CD4-positive, CD25-positive, alpha-beta regulatory T cell (primary cell): ENCODE measurements around the gene MMP14. TPM values are rescaled to one million over a fixed set of nuclear protein-coding genes. Genes with fewer than 3 reads are reported as not detected.

Source experiments
- ATAC-seq, 2 donors: fragments of 150-1000 bp; cut with Tn5 transposase; one replicate each; pipeline ENCODE4 v1.10.0; 2021; ENCODE audit warnings: low read depth in 2 of 2, moderate number of reproducible peaks in 2 of 2, moderate library complexity in 1 of 2
- DNase-seq, 3 donors: peaks; one replicate each; pipeline versions ENCODE4 v3.0.0 to v3.0.0-alpha.2; 2012 to 2022; ENCODE audit warnings: mixed read lengths in 1 of 3
- H3K27ac ChIP-seq: one replicate; pipeline ENCODE4 v1.7.0; 2013; ENCODE audit warnings: mild to moderate bottlenecking, low read length; ENCODE audit not compliant: insufficient read depth, poor library complexity, severe bottlenecking
- H3K27me3 ChIP-seq: one replicate; pipeline ENCODE4 v1.7.0; 2013; ENCODE audit warnings: low read length; ENCODE audit not compliant: control insufficient read depth, insufficient read depth
- H3K36me3 ChIP-seq: one replicate; pipeline ENCODE4 v1.7.0; 2013; ENCODE audit warnings: mild to moderate bottlenecking, low read length, moderate library complexity; ENCODE audit not compliant: control insufficient read depth, insufficient read depth
- H3K4me1 ChIP-seq: 2 replicates; pipeline ENCODE4 v1.7.0; 2013; ENCODE audit warnings: mild to moderate bottlenecking, low read length; ENCODE audit not compliant: insufficient read depth, control insufficient read depth, poor library complexity, severe bottlenecking
- H3K4me3 ChIP-seq: one replicate; pipeline ENCODE4 v1.7.0; 2013; ENCODE audit warnings: low read depth, mild to moderate bottlenecking, low read length, moderate library complexity
- H3K9me3 ChIP-seq, 2 experiments: 1 replicate in 1 of 2; 2 replicates in 1 of 2; pipeline ENCODE4 v1.7.0; 2013; ENCODE audit warnings: low read length in 2 of 2, mild to moderate bottlenecking in 1 of 2, moderate library complexity in 1 of 2; ENCODE audit not compliant: control insufficient read depth in 2 of 2
- H3K27ac Mint-ChIP-seq, 3 donors: one replicate each; pipeline ENCODE4 v1.8.0; 2020 to 2022; ENCODE audit warnings: mild to moderate bottlenecking in 3 of 3, mixed read lengths in 3 of 3, moderate library complexity in 2 of 3
- H3K27me3 Mint-ChIP-seq: one replicate; pipeline ENCODE4 v1.8.0; 2022; ENCODE audit warnings: mild to moderate bottlenecking, mixed read lengths
- H3K36me3 Mint-ChIP-seq: one replicate; pipeline ENCODE4 v1.8.0; 2020; ENCODE audit warnings: mixed read lengths
- H3K4me1 Mint-ChIP-seq, 4 donors: one replicate each; pipeline ENCODE4 v1.8.0; 2020 to 2022; ENCODE audit warnings: mixed read lengths in 4 of 4, mild to moderate bottlenecking in 1 of 4
- H3K4me3 Mint-ChIP-seq, 4 donors: one replicate each; pipeline ENCODE4 v1.8.0; 2020 to 2022; ENCODE audit warnings: mild to moderate bottlenecking in 4 of 4, mixed read lengths in 4 of 4, moderate library complexity in 3 of 4
- H3K9me3 Mint-ChIP-seq, 7 donors: one replicate each; pipeline ENCODE4 v1.8.0; 2020 to 2022; ENCODE audit warnings: mixed read lengths in 7 of 7, mild to moderate bottlenecking in 3 of 7, moderate library complexity in 2 of 7
- polyA plus RNA-seq, 4 donors: library from polyadenylated mRNA; unstranded; fragments of 300-500 nt; fragmentation: Illumina TruSeq; gene quantifications; one replicate each; pipeline ENCODE4 v1.2.3, GENCODE V29; 2021
- total RNA-seq: library from RNA; stranded (reverse); gene quantifications from one replicate; pipeline ENCODE4 v1.2.3, GENCODE V29; 2022

The MMP14 gene
- total and polyA plus RNA-seq, 5 donors from 2014 or later = 1.0 TPM; not detected in 4

GRCh38 chr14:22845821-22846625 is 9.6 kb downstream of the MMP14 start:
- H3K27me3 ChIP-seq = no peaks in the 10 kb centered on the region
- Mint-ChIP-seq H3K4me1 (no peaks in the 10 kb centered on the region), H3K27ac (no peak overlapping the region)

GRCh38 chr14:22846811-22847307 is 10.5 kb downstream of the MMP14 start:
- no peaks in the 10 kb centered on the region for H3K36me3 ChIP-seq
- no peak overlapping the region for H3K27ac ChIP-seq
- H3K4me1 ChIP-seq = no peaks in the 10 kb centered on the region
- H3K27me3 ChIP-seq = no peaks in the 10 kb centered on the region
- no peak for ATAC-seq
- H3K4me3 ChIP-seq = no peak overlapping the region
- peaks cover 0 to 2% (median 0%) of the 10 kb centered on the region in 7 donors for H3K9me3 Mint-ChIP-seq
- H3K4me1 Mint-ChIP-seq = no peaks in the 10 kb centered on the region
- DNase-seq = no peak
- no peaks in the 10 kb centered on the region for H3K9me3 ChIP-seq
- no peak overlapping the region for H3K4me3 Mint-ChIP-seq
- peaks cover 16% of the 10 kb centered on the region for H3K27me3 Mint-ChIP-seq
- H3K36me3 Mint-ChIP-seq = no peaks in the 10 kb centered on the region
- H3K27ac Mint-ChIP-seq = no peak overlapping the region

More at GRCh38 chr14:22845821-22846625, 9.6 kb downstream of the MMP14 start:
- Histone ChIP-seq H3K4me1 (no peaks in the 10 kb centered on the region), H3K27ac (no peak overlapping the region), H3K9me3 (no peaks in the 10 kb centered on the region), H3K36me3 (no peaks in the 10 kb centered on the region), H3K4me3 (no peak overlapping the region)
- no peaks in the 10 kb centered on the region for H3K36me3 Mint-ChIP-seq
- peaks cover 0 to 2% (median 0%) of the 10 kb centered on the region in 7 donors for H3K9me3 Mint-ChIP-seq
- H3K27me3 Mint-ChIP-seq = peaks cover 16% of the 10 kb centered on the region
- ATAC-seq (no peak), DNase-seq (no peak)
- no peak overlapping the region for H3K4me3 Mint-ChIP-seq

GRCh38 chr14:22847661-22848341 is 11.4 kb downstream of the MMP14 start:
- H3K9me3 Mint-ChIP-seq = peaks cover 0 to 2% (median 0%) of the 10 kb centered on the region in 7 donors
- H3K27me3 ChIP-seq = no peaks in the 10 kb centered on the region
- ATAC-seq (no peak), DNase-seq (no peak)
- no peaks in the 10 kb centered on the region for H3K36me3 Mint-ChIP-seq
- peaks cover 1% of the 10 kb centered on the region for H3K4me1 ChIP-seq
- H3K4me1 Mint-ChIP-seq = peaks cover 0 to 2% (median under 1%) of the 10 kb centered on the region in 4 donors
- H3K4me3 ChIP-seq = no peak overlapping the region
- no peaks in the 10 kb centered on the region for H3K36me3 ChIP-seq
- no peak overlapping the region for H3K4me3 Mint-ChIP-seq
- H3K9me3 ChIP-seq = no peaks in the 10 kb centered on the region
- no peak overlapping the region for H3K27ac Mint-ChIP-seq
- H3K27me3 Mint-ChIP-seq = peaks cover 16% of the 10 kb centered on the region
- no peak overlapping the region for H3K27ac ChIP-seq

GRCh38 chr14:22848351-22849164 is 12.2 kb downstream of the MMP14 start:
- Mint-ChIP-seq H3K27me3 (peaks cover 16% of the 10 kb centered on the region), H3K9me3 (peaks cover 0 to 2% (median 0%) of the 10 kb centered on the region in 7 donors), H3K27ac (peak overlapping the region in 2 of 3 donors; percentile 5 to 56), H3K4me1 (peaks cover 0 to 9% (median 4%) of the 10 kb centered on the region in 4 donors), H3K36me3 (no peaks in the 10 kb centered on the region), H3K4me3 (no peak overlapping the region)
- Histone ChIP-seq H3K9me3 (no peaks in the 10 kb centered on the region), H3K27me3 (no peaks in the 10 kb centered on the region), H3K4me3 (no peak overlapping the region), H3K4me1 (peaks cover 9% of the 10 kb centered on the region), H3K27ac (no peak overlapping the region), H3K36me3 (no peaks in the 10 kb centered on the region)
- ATAC-seq (no peak), DNase-seq (no peak)

- no peak for ATAC-seq
- Histone ChIP-seq H3K27ac (no peak overlapping the region), H3K4me1 (peaks cover 10% of the 10 kb centered on the region), H3K4me3 (no peak overlapping the region), H3K36me3 (no peaks in the 10 kb centered on the region), H3K9me3 (no peaks in the 10 kb centered on the region), H3K27me3 (no peaks in the 10 kb centered on the region)
- no peak for DNase-seq
- Mint-ChIP-seq H3K4me3 (no peak overlapping the region), H3K4me1 (peaks cover 0 to 12% (median 5%) of the 10 kb centered on the region in 4 donors), H3K36me3 (no peaks in the 10 kb centered on the region), H3K9me3 (peaks cover 0 to 2% (median 0%) of the 10 kb centered on the region in 7 donors), H3K27me3 (peaks cover 13% of the 10 kb centered on the region), H3K27ac (no peak overlapping the region)
Observed at GRCh38 chr14:22849212-22849819, 12.9 kb downstream of the MMP14 start.

GRCh38 chr14:22850944-22851764 is 14.8 kb downstream of the MMP14 start:
- Histone ChIP-seq H3K27me3 (no peaks in the 10 kb centered on the region), H3K36me3 (no peaks in the 10 kb centered on the region), H3K4me1 (peaks cover 10% of the 10 kb centered on the region), H3K9me3 (no peaks in the 10 kb centered on the region), H3K4me3 (no peak overlapping the region), H3K27ac (no peak overlapping the region)
- Mint-ChIP-seq H3K27ac (no peak overlapping the region), H3K4me1 (peaks cover 0 to 15% (median 8%) of the 10 kb centered on the region in 4 donors), H3K4me3 (no peak overlapping the region), H3K27me3 (peaks cover 4% of the 10 kb centered on the region), H3K9me3 (peaks cover 0 to 2% (median 0%) of the 10 kb centered on the region in 7 donors), H3K36me3 (no peaks in the 10 kb centered on the region)
- ATAC-seq = no peak
- DNase-seq = peak in 1 of 3 donors; percentile 38
